SK-N-SH (cell line): ENCODE measurements around the gene VKORC1L1. TPM values are rescaled to one million over a fixed set of nuclear protein-coding genes. Genes with fewer than 3 reads are reported as not detected.

Source experiments
- CTCF ChIA-PET: fragments of 300-600, 350-600 bp; formaldehyde crosslinking; extraction: SDS; loops from one replicate; lab custom pipeline; 2021; lab: Yijun Ruan, JAX
- POLR2A ChIA-PET: fragments of 350-600 bp; sonication (Branson Sonifier 250); formaldehyde crosslinking; extraction: SDS; loops from one replicate; lab custom pipeline; 2020; ENCODE audit warnings: antibody characterized with exemption, inconsistent platforms; lab: Yijun Ruan, JAX
- DNase-seq: peaks from one replicate; pipeline ENCODE4 v3.0.0; 2012
- H2AFZ ChIP-seq: fragments of 200-600 bp; sonication (generic); 2 replicates; pipeline ENCODE4 v1.8.1; 2016; ENCODE audit warnings: antibody characterized with exemption, mild to moderate bottlenecking, low read depth
- H3F3A ChIP-seq: fragments of 200-600 bp; sonication (generic); replicated peaks from 2 replicates; pipeline ENCODE3; 2016; ENCODE audit warnings: antibody characterized with exemption, mild to moderate bottlenecking; ENCODE audit not compliant: insufficient read depth
- H3K27ac ChIP-seq, 2 experiments: fragments of 200-500 bp in 1 of 2; fragments of 200-600 bp in 1 of 2; sonication (Bioruptor generic) in 1 of 2; sonication (generic), shearing (Covaris generic) in 1 of 2; 2 replicates each; pipeline versions ENCODE4 v1.5.1 to v1.6.1; 2014 to 2016; ENCODE audit warnings: low read depth in 2 of 2, inconsistent platforms in 1 of 2, low read length in 1 of 2, mild to moderate bottlenecking in 1 of 2, mixed read lengths in 1 of 2
- H3K27me3 ChIP-seq: fragments of 200-600 bp; sonication (generic), shearing (Covaris generic); 2 replicates; pipeline ENCODE4 v1.6.1; 2016; ENCODE audit warnings: mixed run types; ENCODE audit not compliant: insufficient read depth
- H3K36me3 ChIP-seq, 2 experiments: fragments of 200-500 bp in 1 of 2; fragments of 200-600 bp in 1 of 2; sonication (Bioruptor generic) in 1 of 2; sonication (generic) in 1 of 2; replicated peaks in 1 of 2; 2 replicates each; pipeline versions ENCODE3 to v1.5.1; 2014 to 2016; ENCODE audit warnings: low read length in 1 of 2, mild to moderate bottlenecking in 1 of 2; ENCODE audit not compliant: insufficient read depth in 2 of 2, control insufficient read depth in 1 of 2
- H3K4me1 ChIP-seq, 2 experiments: fragments of 200-500 bp in 1 of 2; fragments of 200-600 bp in 1 of 2; sonication (Bioruptor generic) in 1 of 2; sonication (generic), shearing (Covaris generic) in 1 of 2; 2 replicates each; pipeline versions ENCODE4 v1.5.1 to v1.6.1; 2014 to 2016; ENCODE audit warnings: low read depth in 1 of 2, low read length in 1 of 2, mixed run types in 1 of 2; ENCODE audit not compliant: insufficient read depth in 2 of 2, control insufficient read depth in 1 of 2
- H3K4me2 ChIP-seq: fragments of 200-600 bp; sonication (generic), shearing (Covaris generic); 2 replicates; pipeline ENCODE4 v1.6.1; 2017; ENCODE audit warnings: mixed run types
- H3K4me3 ChIP-seq, 2 experiments: fragments of 200-500 bp in 1 of 2; fragments of 200-600 bp in 1 of 2; sonication (Bioruptor generic) in 1 of 2; sonication (generic), shearing (Covaris generic) in 1 of 2; 2 replicates each; pipeline versions ENCODE4 v1.5.1 to v1.8.1; 2014 to 2016; ENCODE audit warnings: low read depth in 2 of 2, inconsistent platforms in 1 of 2, low read length in 1 of 2, mild to moderate bottlenecking in 1 of 2, mixed read lengths in 1 of 2, moderate library complexity in 1 of 2
- H3K79me2 ChIP-seq: fragments of 200-600 bp; sonication (generic); 2 replicates; pipeline ENCODE4 v1.8.1; 2017; ENCODE audit warnings: mild to moderate bottlenecking; ENCODE audit not compliant: insufficient read depth
- H3K9ac ChIP-seq: fragments of 200-600 bp; sonication (generic); 2 replicates; pipeline ENCODE4 v1.6.1; 2017; ENCODE audit warnings: mixed run types
- H3K9me2 ChIP-seq: fragments of 200-600 bp; sonication (generic); 2 replicates; pipeline ENCODE4 v1.6.1; 2017; ENCODE audit warnings: mixed run types
- H3K9me3 ChIP-seq: fragments of 200-600 bp; sonication (generic); 2 replicates; pipeline ENCODE4 v1.6.1; 2017; ENCODE audit warnings: mixed run types, mild to moderate bottlenecking, moderate library complexity
- H4K20me1 ChIP-seq: fragments of 200-600 bp; sonication (generic); 2 replicates; pipeline ENCODE4 v1.6.1; 2017; ENCODE audit warnings: mild to moderate bottlenecking, mixed run types; ENCODE audit not compliant: insufficient read depth
- CHD2 ChIP-seq: fragments of 150-350 bp; IDR thresholded peaks from 2 replicates; pipeline ENCODE4 v1.6.1; 2018; ENCODE audit warnings: low read length; ENCODE audit not compliant: partially characterized antibody
- EZH2phosphoT487 ChIP-seq: fragments of 200-600 bp; sonication (generic); IDR thresholded peaks from 2 replicates; pipeline ENCODE4 v1.6.1; 2017; ENCODE audit warnings: low read depth, mixed run types, mild to moderate bottlenecking, antibody characterized with exemption, moderate library complexity, borderline replicate concordance
- FOXJ3 ChIP-seq: sonication (generic); formaldehyde crosslinking; IDR thresholded peaks from 2 replicates; pipeline ENCODE4 v1.5.1; 2020; ENCODE audit warnings: mild to moderate bottlenecking, missing genetic modification reagents
- FOXM1 ChIP-seq: IDR thresholded peaks from 2 replicates; pipeline ENCODE4 v1.4.0; 2012; ENCODE audit warnings: low read depth, mild to moderate bottlenecking
- GABPA ChIP-seq: IDR thresholded peaks from 2 replicates; pipeline ENCODE4 v1.4.0; 2012; ENCODE audit warnings: low read depth, mild to moderate bottlenecking
- GATA2 ChIP-seq: sonication (generic); formaldehyde crosslinking; IDR thresholded peaks from 2 replicates; pipeline ENCODE4 v1.5.0; 2020; ENCODE audit warnings: mild to moderate bottlenecking, missing genetic modification reagents
- JUND ChIP-seq: IDR thresholded peaks from 2 replicates; pipeline ENCODE4 v1.4.0; 2012
- NFIC ChIP-seq: IDR thresholded peaks from 2 replicates; pipeline ENCODE4 v1.4.0; 2012; ENCODE audit warnings: borderline replicate concordance
- NRF1 ChIP-seq: IDR thresholded peaks from 2 replicates; pipeline ENCODE4 v1.6.1; 2012; ENCODE audit warnings: low read depth, mild to moderate bottlenecking, low read length
- RAD21 ChIP-seq: IDR thresholded peaks from 2 replicates; pipeline ENCODE4 v1.6.1; 2012; ENCODE audit warnings: mild to moderate bottlenecking, low read length
- RCOR1 ChIP-seq: fragments of 150-350 bp; IDR thresholded peaks from 2 replicates; pipeline ENCODE4 v1.6.1; 2017; ENCODE audit warnings: antibody characterized with exemption, low read length
- TCF12 ChIP-seq: IDR thresholded peaks from 2 replicates; pipeline ENCODE4 v1.4.0; 2012
- WGBS: methylation state at CpG from one replicate; pipeline ENCODE4 v1.1.6; 2017; ENCODE audit warnings: low lambda C conversion rate; 5-methylcytosine and 5-hydroxymethylcytosine counted together
- polyA plus RNA-seq, 3 experiments: library from polyadenylated mRNA; depleted of rRNA; stranded (reverse); fragments of >200 nt; gene quantifications; 2 replicates each; pipeline ENCODE4 v1.2.3, GENCODE V29; 2012
- TF ChIP-seq, protein P1 (sequence below): IDR thresholded peaks from 2 replicates; pipeline ENCODE4 v1.6.1; 2012; ENCODE audit warnings: mild to moderate bottlenecking, low read depth, low read length, moderate library complexity
- TF ChIP-seq, protein P2 (sequence below): fragments of 150-350 bp; IDR thresholded peaks from 2 replicates; pipeline ENCODE4 v1.6.1; 2017; ENCODE audit warnings: antibody characterized with exemption, low read length, low read depth, borderline replicate concordance
- TF ChIP-seq, protein P3 (sequence below): IDR thresholded peaks from 2 replicates; pipeline ENCODE4 v1.4.0; 2012; ENCODE audit warnings: low read depth, borderline replicate concordance
- TF ChIP-seq, protein P4 (sequence below): IDR thresholded peaks from 2 replicates; pipeline ENCODE4; 2012
- TF ChIP-seq, protein P5 (sequence below): fragments of 200-600 bp; sonication (generic); IDR thresholded peaks from 2 replicates; pipeline ENCODE4 v1.6.1; 2017; ENCODE audit warnings: antibody characterized with exemption, mild to moderate bottlenecking, moderate library complexity

Gene VKORC1L1
- polyA plus RNA-seq, 1 of the 3 experiments (the other 2 are of a cell fraction): 14.7 TPM

DNA sequence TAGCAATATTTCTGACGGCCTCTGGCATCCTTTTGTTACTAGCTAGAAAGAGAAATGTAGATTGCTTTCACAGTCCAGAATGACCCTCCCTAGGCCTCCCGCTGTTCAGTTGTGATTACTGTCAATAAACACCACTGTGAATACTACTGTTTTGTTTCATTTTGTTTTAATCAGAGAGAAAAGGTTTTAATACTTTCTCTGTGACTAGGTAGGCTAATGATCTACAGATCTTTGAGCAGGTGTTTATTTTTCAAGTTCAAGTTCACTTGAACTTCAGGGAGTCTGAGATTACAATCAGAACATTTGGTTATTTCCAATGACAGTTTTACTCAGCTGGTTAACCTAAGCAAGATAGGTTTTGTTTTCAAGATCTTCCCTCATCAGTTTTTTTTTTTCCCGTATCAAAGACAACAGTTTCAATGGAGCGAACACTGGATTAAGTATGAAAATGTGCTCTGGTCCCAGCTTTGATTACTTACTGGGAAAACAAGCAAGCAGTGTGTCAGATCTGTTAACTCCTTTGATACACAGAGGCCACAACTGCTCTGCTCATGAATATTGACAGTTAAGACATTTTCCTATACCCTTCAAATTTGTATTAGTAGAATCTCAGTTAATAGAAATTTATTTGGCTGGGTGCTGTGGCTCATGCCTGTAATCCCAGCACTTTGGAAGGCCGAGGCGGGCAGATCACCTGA lies 34.8 kb downstream of the VKORC1L1 start:
- no peak overlapping the region for H3K9ac ChIP-seq
- H4K20me1 ChIP-seq: peaks cover 6% of the 10 kb centered on the region; the same call in 1 of the 2 replicates
- 93% methylated on average over 6 of the region's 6 CpGs for WGBS
- no peak overlapping the region for H2AFZ ChIP-seq
- TF ChIP-seq, protein P1, sequence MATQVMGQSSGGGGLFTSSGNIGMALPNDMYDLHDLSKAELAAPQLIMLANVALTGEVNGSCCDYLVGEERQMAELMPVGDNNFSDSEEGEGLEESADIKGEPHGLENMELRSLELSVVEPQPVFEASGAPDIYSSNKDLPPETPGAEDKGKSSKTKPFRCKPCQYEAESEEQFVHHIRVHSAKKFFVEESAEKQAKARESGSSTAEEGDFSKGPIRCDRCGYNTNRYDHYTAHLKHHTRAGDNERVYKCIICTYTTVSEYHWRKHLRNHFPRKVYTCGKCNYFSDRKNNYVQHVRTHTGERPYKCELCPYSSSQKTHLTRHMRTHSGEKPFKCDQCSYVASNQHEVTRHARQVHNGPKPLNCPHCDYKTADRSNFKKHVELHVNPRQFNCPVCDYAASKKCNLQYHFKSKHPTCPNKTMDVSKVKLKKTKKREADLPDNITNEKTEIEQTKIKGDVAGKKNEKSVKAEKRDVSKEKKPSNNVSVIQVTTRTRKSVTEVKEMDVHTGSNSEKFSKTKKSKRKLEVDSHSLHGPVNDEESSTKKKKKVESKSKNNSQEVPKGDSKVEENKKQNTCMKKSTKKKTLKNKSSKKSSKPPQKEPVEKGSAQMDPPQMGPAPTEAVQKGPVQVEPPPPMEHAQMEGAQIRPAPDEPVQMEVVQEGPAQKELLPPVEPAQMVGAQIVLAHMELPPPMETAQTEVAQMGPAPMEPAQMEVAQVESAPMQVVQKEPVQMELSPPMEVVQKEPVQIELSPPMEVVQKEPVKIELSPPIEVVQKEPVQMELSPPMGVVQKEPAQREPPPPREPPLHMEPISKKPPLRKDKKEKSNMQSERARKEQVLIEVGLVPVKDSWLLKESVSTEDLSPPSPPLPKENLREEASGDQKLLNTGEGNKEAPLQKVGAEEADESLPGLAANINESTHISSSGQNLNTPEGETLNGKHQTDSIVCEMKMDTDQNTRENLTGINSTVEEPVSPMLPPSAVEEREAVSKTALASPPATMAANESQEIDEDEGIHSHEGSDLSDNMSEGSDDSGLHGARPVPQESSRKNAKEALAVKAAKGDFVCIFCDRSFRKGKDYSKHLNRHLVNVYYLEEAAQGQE: no peak
- TF ChIP-seq RCOR1 (no peak), TCF12 (no peak), GATA2 (CRISPR knock-in tag) (no peak), FOXM1 (no peak), NFIC (no peak), JUND (no peak), CHD2 (no peak), RAD21 (no peak), NRF1 (no peak), EZH2phosphoT487 (no peak), GABPA (no peak), FOXJ3 (CRISPR knock-in tag) (no peak)
- TF ChIP-seq, protein P2, sequence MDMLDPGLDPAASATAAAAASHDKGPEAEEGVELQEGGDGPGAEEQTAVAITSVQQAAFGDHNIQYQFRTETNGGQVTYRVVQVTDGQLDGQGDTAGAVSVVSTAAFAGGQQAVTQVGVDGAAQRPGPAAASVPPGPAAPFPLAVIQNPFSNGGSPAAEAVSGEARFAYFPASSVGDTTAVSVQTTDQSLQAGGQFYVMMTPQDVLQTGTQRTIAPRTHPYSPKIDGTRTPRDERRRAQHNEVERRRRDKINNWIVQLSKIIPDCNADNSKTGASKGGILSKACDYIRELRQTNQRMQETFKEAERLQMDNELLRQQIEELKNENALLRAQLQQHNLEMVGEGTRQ: no peak
- TF ChIP-seq, protein P3, sequence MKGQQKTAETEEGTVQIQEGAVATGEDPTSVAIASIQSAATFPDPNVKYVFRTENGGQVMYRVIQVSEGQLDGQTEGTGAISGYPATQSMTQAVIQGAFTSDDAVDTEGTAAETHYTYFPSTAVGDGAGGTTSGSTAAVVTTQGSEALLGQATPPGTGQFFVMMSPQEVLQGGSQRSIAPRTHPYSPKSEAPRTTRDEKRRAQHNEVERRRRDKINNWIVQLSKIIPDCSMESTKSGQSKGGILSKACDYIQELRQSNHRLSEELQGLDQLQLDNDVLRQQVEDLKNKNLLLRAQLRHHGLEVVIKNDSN: no peak
- TF ChIP-seq, protein P4, sequence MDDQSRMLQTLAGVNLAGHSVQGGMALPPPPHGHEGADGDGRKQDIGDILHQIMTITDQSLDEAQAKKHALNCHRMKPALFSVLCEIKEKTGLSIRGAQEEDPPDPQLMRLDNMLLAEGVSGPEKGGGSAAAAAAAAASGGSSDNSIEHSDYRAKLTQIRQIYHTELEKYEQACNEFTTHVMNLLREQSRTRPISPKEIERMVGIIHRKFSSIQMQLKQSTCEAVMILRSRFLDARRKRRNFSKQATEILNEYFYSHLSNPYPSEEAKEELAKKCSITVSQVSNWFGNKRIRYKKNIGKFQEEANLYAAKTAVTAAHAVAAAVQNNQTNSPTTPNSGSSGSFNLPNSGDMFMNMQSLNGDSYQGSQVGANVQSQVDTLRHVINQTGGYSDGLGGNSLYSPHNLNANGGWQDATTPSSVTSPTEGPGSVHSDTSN: no peak
- TF ChIP-seq, protein P5, sequence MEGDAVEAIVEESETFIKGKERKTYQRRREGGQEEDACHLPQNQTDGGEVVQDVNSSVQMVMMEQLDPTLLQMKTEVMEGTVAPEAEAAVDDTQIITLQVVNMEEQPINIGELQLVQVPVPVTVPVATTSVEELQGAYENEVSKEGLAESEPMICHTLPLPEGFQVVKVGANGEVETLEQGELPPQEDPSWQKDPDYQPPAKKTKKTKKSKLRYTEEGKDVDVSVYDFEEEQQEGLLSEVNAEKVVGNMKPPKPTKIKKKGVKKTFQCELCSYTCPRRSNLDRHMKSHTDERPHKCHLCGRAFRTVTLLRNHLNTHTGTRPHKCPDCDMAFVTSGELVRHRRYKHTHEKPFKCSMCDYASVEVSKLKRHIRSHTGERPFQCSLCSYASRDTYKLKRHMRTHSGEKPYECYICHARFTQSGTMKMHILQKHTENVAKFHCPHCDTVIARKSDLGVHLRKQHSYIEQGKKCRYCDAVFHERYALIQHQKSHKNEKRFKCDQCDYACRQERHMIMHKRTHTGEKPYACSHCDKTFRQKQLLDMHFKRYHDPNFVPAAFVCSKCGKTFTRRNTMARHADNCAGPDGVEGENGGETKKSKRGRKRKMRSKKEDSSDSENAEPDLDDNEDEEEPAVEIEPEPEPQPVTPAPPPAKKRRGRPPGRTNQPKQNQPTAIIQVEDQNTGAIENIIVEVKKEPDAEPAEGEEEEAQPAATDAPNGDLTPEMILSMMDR: no peak
- no peaks in the 10 kb centered on the region for H3K27me3 ChIP-seq
- H3K79me2 ChIP-seq: peaks cover 77% of the 10 kb centered on the region; the same call in 1 of the 2 replicates
- H3K9me2 ChIP-seq: no peaks in the 10 kb centered on the region
- no peak overlapping the region for H3K27ac ChIP-seq
- CTCF ChIA-PET: no interaction called here
- peaks cover 0 to 15% of the 10 kb centered on the region in 2 experiments for H3K36me3 ChIP-seq
- no peak overlapping the region for H3K4me3 ChIP-seq
- no peak overlapping the region for H3K4me2 ChIP-seq
- no peak for DNase-seq
- H3F3A ChIP-seq: peaks cover 8% of the 10 kb centered on the region
- no peaks in the 10 kb centered on the region for H3K4me1 ChIP-seq
- POLR2A ChIA-PET: no interaction called here
- no peaks in the 10 kb centered on the region; the same call in 1 of the 2 replicates for H3K9me3 ChIP-seq
